GM12878 (cell line): ENCODE results near the gene KCNIP2. TPM values are rescaled to one million over a fixed set of nuclear protein-coding genes. Genes with fewer than 3 reads are reported as not detected.

ENCODE experiments used
- ATAC-seq: fragments of 200-7000 bp; cut with Tn5 transposase; 3 replicates; pipeline ENCODE4 v1.9.1; 2020; ENCODE audit warnings: mild to moderate bottlenecking, moderate library complexity
- BruUV-seq: library from RNA; stranded (reverse); fragments of 400-500 nt; replicated peaks from 2 replicates; lab custom pipeline; 2021; lab: Mats Ljungman, UMichigan
- CTCF ChIA-PET: fragments of 300-600 bp; sonication (Branson Sonifier 250); formaldehyde crosslinking; extraction: SDS; loops from one replicate; lab custom pipeline; 2021; ENCODE audit warnings: inconsistent platforms; lab: Yijun Ruan, JAX
- POLR2A ChIA-PET: fragments of 350-600 bp; formaldehyde crosslinking; extraction: SDS; loops from one replicate; lab custom pipeline; 2021; ENCODE audit warnings: inconsistent platforms; lab: Charles Lee
- RAD21 ChIA-PET: fragments of 300-600 bp; sonication (Branson Sonifier 250); formaldehyde crosslinking; loops from one replicate; lab custom pipeline; 2023; ENCODE audit warnings: antibody characterized with exemption; ENCODE audit not compliant: unreplicated experiment; lab: Charles Lee
- SMC1A ChIA-PET: fragments of 300-600 bp; sonication (Branson Sonifier 250); formaldehyde crosslinking; loops from one replicate; lab custom pipeline; 2023; ENCODE audit not compliant: unreplicated experiment, uncharacterized antibody; lab: Charles Lee
- DNase-seq: peaks from one replicate; pipeline ENCODE4 v3.0.0-alpha.2; 2011; ENCODE audit warnings: low read depth, low spot score
- FAIRE-seq: peaks from 3 replicates; lab custom pipeline; 2011; peaks lifted over from hg19 to GRCh38; lab: Jason Lieb, UNC
- H2AFZ ChIP-seq: 2 replicates; pipeline ENCODE4 v1.6.0; 2011; ENCODE audit warnings: low read depth, low read length, control low read depth; ENCODE audit not compliant: control insufficient read depth
- H3K27ac ChIP-seq: 2 replicates; pipeline ENCODE4 v1.5.1; 2011; ENCODE audit warnings: control low read depth; ENCODE audit not compliant: control insufficient read depth, insufficient read depth
- H3K27me3 ChIP-seq, 2 experiments: replicated peaks in 1 of 2; 2 replicates each; pipeline versions ENCODE4 v1.6.0 to v1.6.1; 2011; ENCODE audit warnings: low read length in 1 of 2; ENCODE audit not compliant: control insufficient read depth in 2 of 2, insufficient read depth in 2 of 2
- H3K36me3 ChIP-seq, 2 experiments: 2 replicates each; pipeline ENCODE4 v1.5.1; 2011; ENCODE audit warnings: low read length in 1 of 2; ENCODE audit not compliant: control insufficient read depth in 2 of 2, insufficient read depth in 2 of 2
- H3K4me1 ChIP-seq: 2 replicates; pipeline ENCODE4 v1.6.1; 2011; ENCODE audit warnings: mild to moderate bottlenecking, low read length, moderate library complexity, mixed read lengths; ENCODE audit not compliant: control insufficient read depth, insufficient read depth
- H3K4me2 ChIP-seq: 2 replicates; pipeline ENCODE4 v1.6.0; 2011; ENCODE audit warnings: control low read depth; ENCODE audit not compliant: control insufficient read depth, insufficient read depth
- H3K4me3 ChIP-seq: fragments of 200-600 bp; sonication (generic); 2 replicates; pipeline ENCODE4 v1.5.1; 2016
- H3K79me2 ChIP-seq: 2 replicates; pipeline ENCODE4 v1.6.0; 2011; ENCODE audit warnings: low read length; ENCODE audit not compliant: control insufficient read depth, insufficient read depth
- H3K9ac ChIP-seq: 2 replicates; pipeline ENCODE4 v1.8.0; 2011; ENCODE audit warnings: low read length, control low read depth, mixed read lengths; ENCODE audit not compliant: control insufficient read depth, insufficient read depth
- H3K9me3 ChIP-seq: replicated peaks from 3 replicates; pipeline ENCODE4 v1.5.1; 2011; ENCODE audit warnings: mild to moderate bottlenecking, low read length; ENCODE audit not compliant: control insufficient read depth, insufficient read depth
- H4K20me1 ChIP-seq: 2 replicates; pipeline ENCODE4 v1.6.0; 2011; ENCODE audit not compliant: control insufficient read depth, insufficient read depth
- E2F4 ChIP-seq: IDR thresholded peaks from 2 replicates; pipeline ENCODE4 v1.6.1; 2012; ENCODE audit warnings: low read depth, low read length, improper control_type of control experiment
- EED ChIP-seq: sonication (generic); IDR thresholded peaks from 2 replicates; pipeline ENCODE4 v1.6.1; 2016; ENCODE audit warnings: antibody characterized with exemption, low read depth
- MEF2B ChIP-seq: fragments of 450-650 bp; IDR thresholded peaks from 2 replicates; pipeline ENCODE4 v1.6.1; 2018; ENCODE audit warnings: mild to moderate bottlenecking, moderate library complexity; ENCODE audit not compliant: partially characterized antibody, poor library complexity, severe bottlenecking
- SMAD5 ChIP-seq: IDR thresholded peaks from 2 replicates; pipeline ENCODE4 v1.6.1; 2016; ENCODE audit warnings: antibody characterized with exemption, low read depth
- ZNF24 ChIP-seq: fragments of 450-650 bp; IDR thresholded peaks from 2 replicates; pipeline ENCODE4 v1.6.1; 2017; ENCODE audit warnings: antibody characterized with exemption, mild to moderate bottlenecking
- WGBS: methylation state at CpG from one replicate; pipeline ENCODE4 v1.1.6; 2016; ENCODE audit warnings: low lambda C conversion rate; ENCODE audit not compliant: insufficient replicate concordance, insufficient coverage; ENCODE audit errors: missing lambda C conversion rate; 5-methylcytosine and 5-hydroxymethylcytosine counted together
- in situ Hi-C: fragments of 300-500 bp; cut with MboI; formaldehyde crosslinking; loops from 9 replicates; pipeline ENCODE4 v1.14.3; 2018; ENCODE audit warnings: mixed read lengths
- intact Hi-C: fragments of 100-400 bp; cut with micrococcal nuclease; formaldehyde crosslinking; loops from one replicate; pipeline ENCODE4 v1.14.2; 2022; ENCODE audit not compliant: unreplicated experiment
- polyA plus RNA-seq, 11 experiments: library from polyadenylated mRNA; depleted of rRNA in 4 of 11; unstranded in 6 of 11; stranded (reverse) in 5 of 11; fragments of >200 nt; fragmentation: Nextera tagmentation in 4 of 11; fragmentation: Illumina TruSeq in 1 of 11; extraction: Ambion mirVana in 4 of 11; extraction: Trizol in 1 of 11; gene quantifications; 1 replicate in 1 of 11; 2 replicates in 10 of 11; pipeline versions ENCODE4 v1.2.1 to v1.2.3, GENCODE V29; 2011 to 2016; ENCODE audit warnings: inconsistent platforms in 2 of 11, missing spikeins in 2 of 11, low read depth in 1 of 11
- total RNA-seq, 4 experiments: library from RNA; depleted of rRNA in 3 of 4; stranded (reverse); fragments of >200 nt in 3 of 4; fragmentation: Illumina TruSeq in 1 of 4; extraction: Trizol in 1 of 4; gene quantifications; 2 replicates each; pipeline versions ENCODE4 v1.2.1 to v1.2.3, GENCODE V29; 2013 to 2021

Gene KCNIP2
- total and polyA plus RNA-seq, 10 of the 15 experiments (the other 5 are each of a cell fraction or from before 2014, with no cell fraction given): 0.46 to 4.3 (median 1.7) TPM

- H3K4me3 ChIP-seq: no peak overlapping the region
- no peak for DNase-seq
- no peak overlapping the region for H3K27ac ChIP-seq
- H3K9me3 ChIP-seq: no peaks in the 10 kb centered on the region
- peaks cover 13 to 20% of the 10 kb centered on the region in 2 experiments; a peak in 3 of 4 replicates for H3K27me3 ChIP-seq
- TF ChIP-seq ZNF24 (0 out of 2 replicates have a peak, but pooled peaks have one; percentile 20), EED (no peak), MEF2B (no peak), E2F4 (no peak), SMAD5 (no peak)
- peaks cover 7% of the 10 kb centered on the region for H3K79me2 ChIP-seq
- peak; percentile 70 for FAIRE-seq
- ChIA-PET RAD21 (no interaction called here), POLR2A (no interaction called here), CTCF (interaction anchor here (9.8 kb wide), 1 partner anchor 177 kb away, joined by 334 read pairs; no protein-coding TSS in a partner anchor), SMC1A (no interaction called here)
- H3K4me1 ChIP-seq: peaks cover 43% of the 10 kb centered on the region
- WGBS: 88% methylated on average over 3 of the region's 3 CpGs
- in situ Hi-C loops (no loop called here), intact Hi-C loops (no loop called here)
- ATAC-seq: no peak
- no peak overlapping the region for H3K9ac ChIP-seq
- BruUV-seq: no TSS peak
- no peak overlapping the region for H2AFZ ChIP-seq
- H3K36me3 ChIP-seq: no peaks in the 10 kb centered on the region
- no peaks in the 10 kb centered on the region for H4K20me1 ChIP-seq
- no peak overlapping the region for H3K4me2 ChIP-seq
Measured at GRCh38 chr10:101777619-101778145, 65.9 kb downstream of the KCNIP2 start.
